Thyroid gland (tissue), 4 donors: Measurements from ENCODE around the gene PTPRB. TPM values are rescaled to one million over a fixed set of nuclear protein-coding genes. Genes with fewer than 3 reads are reported as not detected.

ENCODE experiments used
- DNase-seq, 2 donors: peaks; one replicate each; pipeline ENCODE4 v3.0.0-alpha.2; 2019
- H3K27ac ChIP-seq, 3 donors: fragments of 200-600 bp; sonication (generic); 1 replicate in 2 of 3; 2 replicates in 1 of 3; pipeline ENCODE4 v1.5.1; 2016 to 2019; ENCODE audit warnings: mild to moderate bottlenecking in 1 of 3, moderate library complexity in 1 of 3
- H3K27me3 ChIP-seq: fragments of 200-600 bp; sonication (generic); one replicate; pipeline ENCODE4 v1.5.1; 2019
- H3K36me3 ChIP-seq, 2 donors: fragments of 200-600 bp; sonication (generic); one replicate each; pipeline ENCODE4 v1.5.1; 2016 to 2019
- H3K4me1 ChIP-seq, 2 donors: fragments of 200-600 bp; sonication (generic); one replicate each; pipeline ENCODE4 v1.5.1; 2017 to 2019
- H3K4me3 ChIP-seq, 3 donors: fragments of 200-600 bp; sonication (generic); replicated peaks in 1 of 3; 1 replicate in 2 of 3; 2 replicates in 1 of 3; pipeline ENCODE4 v1.5.1; 2016; ENCODE audit warnings: mild to moderate bottlenecking in 1 of 3
- H3K9me3 ChIP-seq: fragments of 200-600 bp; sonication (generic); one replicate; pipeline ENCODE4 v1.5.1; 2017
- POLR2A ChIP-seq, 2 donors: fragments of 450-650 bp; IDR thresholded peaks; one replicate each; pipeline ENCODE4 v1.6.1; 2017; ENCODE audit warnings: antibody characterized with exemption in 2 of 2, mild to moderate bottlenecking in 2 of 2, moderate library complexity in 1 of 2
- WGBS, 2 donors: methylation state at CpG; one replicate each; pipeline ENCODE4 v1.1.5; 2017; 5-methylcytosine and 5-hydroxymethylcytosine counted together
- intact Hi-C: fragments of 100-400 bp; cut with DNase I; formaldehyde crosslinking; loops from one replicate; pipeline ENCODE4 v1.15.1; 2023
- total RNA-seq, 4 donors: library from RNA; depleted of rRNA; stranded (reverse); fragments of >200 nt; gene quantifications; one replicate each; pipeline ENCODE4 v1.2.3, GENCODE V29; 2016
- TF ChIP-seq, protein P1 (sequence below), 6 experiments: fragments of 200-600 bp in 3 of 6; fragments of 450-650 bp in 3 of 6; sonication (generic) in 3 of 6; IDR thresholded peaks; one replicate each; pipeline ENCODE4 v1.5.1; 2016 to 2019; ENCODE audit warnings: antibody characterized with exemption in 6 of 6, mild to moderate bottlenecking in 2 of 6, inconsistent platforms in 1 of 6, moderate library complexity in 1 of 6

Gene PTPRB
- total RNA-seq, 4 donors from 2014 or later, result 24.4 to 75.3 (median 36.2) TPM

DNA sequence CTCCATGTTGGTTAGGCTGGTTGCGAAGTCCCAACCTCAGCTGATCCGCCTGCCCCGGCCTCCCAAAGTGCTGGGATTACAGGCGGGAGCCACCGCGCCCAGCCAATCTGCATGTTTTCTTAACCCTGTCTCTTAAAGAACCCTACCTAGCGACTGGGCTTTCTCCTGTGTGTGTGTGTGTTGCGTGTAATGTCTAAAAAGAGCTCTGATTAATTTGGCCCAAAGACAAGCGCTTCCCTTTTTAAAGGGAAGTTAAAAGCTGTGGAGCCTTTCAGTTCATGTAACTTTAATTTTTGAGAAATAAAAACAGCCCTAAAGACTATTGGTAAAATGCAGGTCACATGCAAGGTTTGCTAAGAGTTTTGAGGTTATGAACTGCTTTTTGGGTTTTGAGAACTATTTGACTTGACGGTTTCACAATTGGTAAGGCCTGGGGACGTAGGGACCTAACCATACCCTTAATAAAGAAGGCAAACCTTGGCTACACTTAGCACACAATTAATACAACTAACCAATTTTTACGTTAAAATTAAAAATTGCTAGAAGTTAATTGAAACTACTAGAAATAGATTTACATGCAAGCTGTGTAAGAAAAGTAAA is 167.9 kb downstream of the PTPRB start:
- DNase-seq, result no peak
- no peak for TF ChIP-seq POLR2A (IDR thresholded peaks at IDR 0.05)
- TF ChIP-seq, protein P1, sequence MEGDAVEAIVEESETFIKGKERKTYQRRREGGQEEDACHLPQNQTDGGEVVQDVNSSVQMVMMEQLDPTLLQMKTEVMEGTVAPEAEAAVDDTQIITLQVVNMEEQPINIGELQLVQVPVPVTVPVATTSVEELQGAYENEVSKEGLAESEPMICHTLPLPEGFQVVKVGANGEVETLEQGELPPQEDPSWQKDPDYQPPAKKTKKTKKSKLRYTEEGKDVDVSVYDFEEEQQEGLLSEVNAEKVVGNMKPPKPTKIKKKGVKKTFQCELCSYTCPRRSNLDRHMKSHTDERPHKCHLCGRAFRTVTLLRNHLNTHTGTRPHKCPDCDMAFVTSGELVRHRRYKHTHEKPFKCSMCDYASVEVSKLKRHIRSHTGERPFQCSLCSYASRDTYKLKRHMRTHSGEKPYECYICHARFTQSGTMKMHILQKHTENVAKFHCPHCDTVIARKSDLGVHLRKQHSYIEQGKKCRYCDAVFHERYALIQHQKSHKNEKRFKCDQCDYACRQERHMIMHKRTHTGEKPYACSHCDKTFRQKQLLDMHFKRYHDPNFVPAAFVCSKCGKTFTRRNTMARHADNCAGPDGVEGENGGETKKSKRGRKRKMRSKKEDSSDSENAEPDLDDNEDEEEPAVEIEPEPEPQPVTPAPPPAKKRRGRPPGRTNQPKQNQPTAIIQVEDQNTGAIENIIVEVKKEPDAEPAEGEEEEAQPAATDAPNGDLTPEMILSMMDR (IDR thresholded peaks at IDR 0.05), result no peak
- no peaks in the 10 kb centered on the region for H3K36me3 ChIP-seq
- H3K4me1 ChIP-seq, result no peaks in the 10 kb centered on the region
- 93 to 95% methylated on average over 12 of the region's 12 CpGs for WGBS, 2 donors
- H3K9me3 ChIP-seq, result no peaks in the 10 kb centered on the region
- H3K27me3 ChIP-seq, result no peaks in the 10 kb centered on the region
- intact Hi-C loops, result no loop called here
- H3K4me3 ChIP-seq, result no peak overlapping the region
- no peak overlapping the region for H3K27ac ChIP-seq

DNA sequence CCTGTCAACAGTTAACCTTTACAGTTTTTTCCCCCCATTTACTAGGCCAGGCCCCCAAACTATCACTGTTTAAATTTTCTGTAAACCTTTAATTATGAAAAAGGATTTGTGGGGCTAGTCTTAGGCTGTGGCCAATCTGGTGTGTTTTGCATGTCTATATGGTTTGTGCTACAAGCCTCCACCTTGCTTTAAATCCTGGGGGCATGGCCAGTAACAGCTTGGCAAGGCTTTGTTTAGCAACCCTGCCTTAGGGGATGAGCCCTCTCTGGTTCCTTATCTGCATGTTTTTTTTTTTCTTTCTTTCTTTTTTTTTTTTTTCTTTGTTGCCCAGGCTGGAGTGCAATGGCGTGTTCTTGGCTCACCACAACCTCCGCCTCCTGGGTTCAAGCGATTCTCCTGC is 168.5 kb downstream of the PTPRB start:
- TF ChIP-seq, protein P1 (IDR thresholded peaks at IDR 0.05), result no peak
- TF ChIP-seq POLR2A (IDR thresholded peaks at IDR 0.05), result no peak
- 96% methylated on average over 3 of the region's 3 CpGs for WGBS, 2 donors
- intact Hi-C loops, result no loop called here
- no peaks in the 10 kb centered on the region for H3K9me3 ChIP-seq
- H3K27me3 ChIP-seq, result no peaks in the 10 kb centered on the region
- no peak overlapping the region for H3K27ac ChIP-seq
- no peak overlapping the region for H3K4me3 ChIP-seq
- no peaks in the 10 kb centered on the region for H3K4me1 ChIP-seq
- no peaks in the 10 kb centered on the region for H3K36me3 ChIP-seq
- DNase-seq, result no peak

DNA sequence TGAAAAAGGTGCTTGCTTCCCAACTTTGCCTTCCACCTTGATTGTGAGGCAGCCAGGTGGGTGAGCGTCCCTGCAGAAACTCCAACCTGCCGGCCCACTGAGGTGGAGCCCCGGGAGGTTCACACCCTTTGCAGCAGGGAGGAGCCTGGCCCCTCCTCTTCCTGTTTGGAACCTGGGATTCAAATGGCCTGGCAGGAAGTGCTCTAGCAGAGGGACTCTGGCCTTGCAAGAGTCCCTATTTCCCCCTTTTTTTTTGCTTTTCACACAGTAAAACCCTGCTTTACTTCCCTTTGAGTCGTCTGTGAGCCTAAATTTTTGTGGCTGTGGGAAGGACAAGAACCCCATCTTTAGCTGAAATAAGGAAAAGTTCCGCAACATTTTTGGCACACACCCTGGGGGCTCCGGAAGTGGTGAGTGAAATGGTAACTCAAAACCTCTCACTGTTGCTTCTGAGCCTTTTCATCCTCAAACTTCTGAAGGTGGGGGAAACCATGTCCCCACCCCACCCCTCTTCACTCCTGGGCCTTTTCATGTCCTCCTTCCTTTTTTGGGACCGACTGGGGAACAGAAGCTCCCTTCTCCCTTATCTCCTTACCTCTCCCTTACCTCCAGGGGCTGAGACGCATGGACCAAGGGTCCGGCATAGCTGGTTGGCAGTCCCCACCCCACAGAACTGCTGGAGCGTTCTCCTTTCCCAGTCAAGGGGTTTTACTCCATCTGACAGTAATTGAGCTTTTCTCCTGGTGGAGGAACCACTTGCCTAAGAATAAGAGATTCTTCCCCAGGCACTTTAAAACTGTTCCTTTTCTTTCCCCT is 169.1 kb downstream of the PTPRB start:
- WGBS, 2 donors, result 84 to 87% methylated on average over 10 of the region's 10 CpGs
- TF ChIP-seq POLR2A (IDR thresholded peaks at IDR 0.05), result no peak
- TF ChIP-seq, protein P1 (IDR thresholded peaks at IDR 0.05), result no peak
- intact Hi-C loops, result no loop called here
- no peak overlapping the region for H3K4me3 ChIP-seq
- H3K27me3 ChIP-seq, result no peaks in the 10 kb centered on the region
- H3K4me1 ChIP-seq, result no peaks in the 10 kb centered on the region
- DNase-seq, result no peak
- no peaks in the 10 kb centered on the region for H3K9me3 ChIP-seq
- no peak overlapping the region for H3K27ac ChIP-seq
- H3K36me3 ChIP-seq, result no peaks in the 10 kb centered on the region

DNA sequence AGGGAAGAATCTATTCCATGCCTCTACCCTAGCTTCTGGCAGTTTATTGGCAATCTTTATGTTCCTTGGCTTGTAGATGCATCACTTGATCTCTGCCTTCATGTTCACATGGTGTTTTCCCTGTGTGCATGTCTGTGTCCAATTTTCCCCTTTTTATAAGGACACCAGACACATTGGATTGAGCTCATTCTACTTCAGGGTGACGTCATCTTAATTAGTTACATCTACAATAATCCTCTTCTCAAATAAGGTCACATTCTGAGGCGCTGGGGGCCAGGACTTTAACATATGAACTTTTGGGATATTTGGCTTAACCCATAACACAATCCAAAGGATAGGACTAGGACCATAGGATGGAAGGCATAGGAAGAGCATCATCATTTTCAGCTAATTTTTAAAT is 169.8 kb downstream of the PTPRB start:
- WGBS, 2 donors, result 76 to 91% methylated on average over 2 of the region's 2 CpGs
- no peaks in the 10 kb centered on the region for H3K9me3 ChIP-seq
- no peak overlapping the region for H3K27ac ChIP-seq
- no peak for TF ChIP-seq POLR2A (IDR thresholded peaks at IDR 0.05)
- TF ChIP-seq, protein P1 (IDR thresholded peaks at IDR 0.05), result no peak
- no peak overlapping the region for H3K4me3 ChIP-seq
- H3K36me3 ChIP-seq, result no peaks in the 10 kb centered on the region
- no peak for DNase-seq
- intact Hi-C loops, result no loop called here
- H3K4me1 ChIP-seq, result no peaks in the 10 kb centered on the region
- no peaks in the 10 kb centered on the region for H3K27me3 ChIP-seq

DNA sequence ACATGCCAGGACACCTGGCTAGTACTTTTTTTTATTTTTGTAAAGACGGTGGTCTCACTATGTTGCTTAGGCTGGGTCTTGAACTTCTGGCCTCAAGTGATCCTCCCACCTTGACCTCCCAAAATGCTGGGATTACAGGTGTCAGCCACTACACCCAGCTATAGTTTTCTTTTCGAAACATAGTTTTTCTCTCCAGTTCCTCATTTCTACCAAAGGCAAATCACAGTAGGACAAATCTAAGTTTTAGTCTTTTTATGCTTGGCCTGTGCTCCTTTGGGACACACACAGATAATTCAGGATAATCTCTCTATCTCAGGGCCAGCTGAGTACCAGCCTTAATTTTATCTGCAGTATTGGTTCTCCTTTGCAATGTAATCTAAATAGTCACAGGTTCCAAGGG is 170.5 kb downstream of the PTPRB start:
- Histone ChIP-seq H3K4me3 (no peak overlapping the region), H3K27me3 (no peaks in the 10 kb centered on the region), H3K4me1 (no peaks in the 10 kb centered on the region), H3K9me3 (no peaks in the 10 kb centered on the region), H3K27ac (no peak overlapping the region), H3K36me3 (no peaks in the 10 kb centered on the region)
- WGBS, 2 donors, result 90 to 97% methylated on average over 2 of the region's 2 CpGs
- no peak for DNase-seq
- TF ChIP-seq POLR2A (IDR thresholded peaks at IDR 0.05), result no peak
- TF ChIP-seq, protein P1 (IDR thresholded peaks at IDR 0.05), result no peak
- intact Hi-C loops, result no loop called here
